ENCODE results near the gene FBXW8.

GRCh38 chr12:117058442-117059072, 147.8 kb downstream of the FBXW8 start:
- TF ChIP-seq CTCF (IDR thresholded peaks at IDR 0.05; ENCODE audit: low read depth, low read length, poor library complexity, severe bottlenecking) (no peak), EZH2phosphoT487 (IDR thresholded peaks at IDR 0.05; ENCODE audit: borderline replicate concordance, low read length) (no peak)
